GM23248 (cell line): ENCODE data around the gene RPS6KA4.

Experiments used
- EZH2 ChIP-seq: fragments of 200-600 bp; sonication (generic); IDR thresholded peaks from 2 replicates; pipeline ENCODE4 v1.6.1; 2018; ENCODE audit warnings: antibody characterized with exemption, mild to moderate bottlenecking; ENCODE audit not compliant: insufficient read depth, poor library complexity, severe bottlenecking
- EZH2phosphoT487 ChIP-seq: fragments of 200-600 bp; sonication (generic); IDR thresholded peaks from 2 replicates; pipeline ENCODE4 v1.6.1; 2018; ENCODE audit warnings: antibody characterized with exemption, moderate library complexity, mild to moderate bottlenecking, low read depth; ENCODE audit not compliant: insufficient read depth

GRCh38 chr11:64372021-64372420 is 13.1 kb downstream of the RPS6KA4 start:
- no peak for TF ChIP-seq EZH2
- no peak for TF ChIP-seq EZH2phosphoT487
